NCI-H2196 treated with DMSO at 0.1 percent for 48 hours (cell line): ENCODE data around the gene RPS25.
"Not testable (repeated sequence)": the region's sequence is repeated elsewhere in the genome, so short reads cannot be mapped to it uniquely, and the experiment has no call there.

Source experiments
- DNase-seq: peaks from one replicate; lab custom pipeline; 2025; ENCODE audit not compliant: unreplicated experiment; lab: John Stamatoyannopoulos, UW

RPS25 gene

DNA sequence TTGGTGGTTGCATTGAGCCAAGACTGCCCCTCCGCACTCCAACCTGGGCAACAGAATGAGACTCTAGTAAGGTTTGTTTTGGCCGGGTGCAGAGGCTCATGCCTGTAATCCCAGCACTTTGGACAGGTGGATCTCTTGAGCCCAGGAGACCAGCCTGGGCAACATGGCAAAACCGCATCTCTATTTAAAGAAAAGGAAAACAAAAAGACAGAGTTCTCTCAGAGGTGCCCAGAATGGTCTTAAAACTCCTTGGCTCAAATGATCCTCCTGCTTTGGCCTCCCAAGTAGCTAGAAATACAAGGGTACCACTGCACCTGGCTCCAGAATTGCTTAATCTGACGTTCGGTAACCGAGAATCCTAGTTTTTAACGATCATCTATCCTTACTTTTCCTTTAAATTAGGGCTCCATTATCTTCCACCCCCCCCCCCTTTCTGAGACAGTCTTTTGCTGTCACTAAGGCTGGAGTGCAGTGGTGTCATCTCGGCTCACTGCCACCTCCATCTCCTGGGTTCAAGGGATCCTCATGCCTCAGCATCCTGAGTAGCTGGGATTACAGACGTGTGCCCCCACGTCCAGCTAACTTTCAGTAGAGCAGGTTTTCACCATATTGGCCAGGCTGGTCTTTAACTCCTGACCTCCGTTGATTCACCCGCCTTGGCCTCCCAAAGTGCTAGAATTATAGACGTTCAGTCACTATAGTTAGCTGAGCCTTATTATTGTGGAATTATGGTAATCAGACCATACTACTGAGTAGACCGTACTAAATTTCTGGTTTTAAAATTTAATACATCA is 1.7 kb downstream of the RPS25 start:
- DNase-seq: no peak

DNA sequence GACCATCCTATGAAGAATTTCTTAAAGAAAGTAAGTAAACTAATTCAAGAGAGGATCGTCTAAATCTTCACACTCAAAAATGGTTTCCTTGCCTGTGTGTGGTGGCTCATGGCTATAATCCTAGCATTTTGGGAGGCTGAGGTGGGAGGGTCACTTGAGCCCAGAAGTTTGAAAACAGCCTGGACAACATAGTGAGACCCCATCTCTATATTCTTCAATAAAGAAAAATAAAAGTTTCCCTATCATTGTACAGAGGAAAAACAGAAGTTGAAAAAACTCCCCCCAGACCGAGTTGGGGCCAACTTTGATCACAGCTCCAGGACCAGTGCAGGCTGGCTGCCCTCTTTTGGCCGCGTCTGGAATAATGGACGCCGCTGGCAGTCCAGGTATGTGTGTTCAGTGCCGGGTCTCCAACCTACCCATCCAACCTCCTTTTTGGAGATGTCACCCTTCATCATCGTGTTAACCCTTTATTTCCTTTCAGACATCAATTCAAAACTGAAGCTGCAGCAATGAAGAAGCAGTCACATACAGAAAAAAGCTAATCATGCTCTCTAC is 3.0 kb downstream of the RPS25 start:
- DNase-seq: no peak

DNA sequence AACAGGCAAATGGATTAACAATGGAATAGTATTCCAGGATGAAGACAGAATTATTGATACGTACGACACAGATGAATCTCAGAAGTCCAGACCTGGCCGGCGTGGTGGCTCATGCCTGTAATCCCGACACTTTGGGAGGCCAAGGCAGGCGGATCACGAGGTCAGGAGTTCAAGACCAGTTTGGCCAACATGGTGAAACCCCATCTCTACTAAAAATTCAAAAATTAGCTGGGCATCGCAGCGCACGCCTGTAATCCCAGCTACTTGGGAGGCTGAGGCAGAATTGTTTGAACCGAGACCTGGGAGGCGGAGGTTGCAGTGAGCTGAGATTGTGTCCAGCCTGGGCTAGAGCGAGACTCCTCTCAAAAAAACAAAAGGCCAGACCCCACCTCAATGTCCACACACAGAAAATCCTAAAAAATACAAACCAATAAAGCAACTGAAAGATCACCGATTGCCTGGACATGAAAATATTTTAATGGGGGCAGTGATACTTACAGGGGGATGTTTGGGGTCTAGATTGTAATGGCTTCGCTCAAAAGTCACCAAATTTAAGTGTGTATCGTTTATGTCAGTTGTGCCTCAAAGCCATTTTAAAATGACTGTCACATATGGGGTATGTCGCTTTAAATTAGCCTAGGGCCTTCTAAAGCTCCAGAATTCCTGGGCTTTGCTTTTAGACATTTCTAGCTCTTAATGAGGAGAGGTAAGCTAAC is 3.8 kb downstream of the RPS25 start:
- DNase-seq: no peak

DNA sequence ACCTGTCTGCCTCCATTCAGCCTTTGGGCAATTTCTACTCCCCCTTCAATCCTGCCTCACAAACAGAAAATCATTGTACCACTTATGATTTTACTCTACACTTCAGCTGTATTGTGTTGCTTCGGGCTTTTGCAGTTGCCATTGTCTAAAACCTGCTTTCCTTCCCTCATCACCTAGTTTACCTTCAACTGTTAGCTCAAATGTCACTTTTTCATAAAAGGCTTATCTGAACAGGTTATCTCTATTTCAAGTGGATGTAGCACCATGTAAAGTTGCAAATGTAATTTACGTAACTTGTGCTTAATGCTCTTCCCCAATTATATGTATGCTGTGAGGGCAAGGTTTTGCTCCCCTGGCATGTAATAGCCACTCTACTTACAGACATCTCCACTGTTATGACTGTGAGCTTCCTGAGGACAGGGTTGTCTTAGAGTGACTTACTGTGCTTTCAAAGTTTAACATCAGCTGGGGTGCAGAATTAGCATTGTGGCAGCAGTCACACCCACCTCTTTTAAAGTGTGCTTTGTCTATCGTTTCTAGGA is 5.4 kb downstream of the RPS25 start:
- DNase-seq: no peak

DNA sequence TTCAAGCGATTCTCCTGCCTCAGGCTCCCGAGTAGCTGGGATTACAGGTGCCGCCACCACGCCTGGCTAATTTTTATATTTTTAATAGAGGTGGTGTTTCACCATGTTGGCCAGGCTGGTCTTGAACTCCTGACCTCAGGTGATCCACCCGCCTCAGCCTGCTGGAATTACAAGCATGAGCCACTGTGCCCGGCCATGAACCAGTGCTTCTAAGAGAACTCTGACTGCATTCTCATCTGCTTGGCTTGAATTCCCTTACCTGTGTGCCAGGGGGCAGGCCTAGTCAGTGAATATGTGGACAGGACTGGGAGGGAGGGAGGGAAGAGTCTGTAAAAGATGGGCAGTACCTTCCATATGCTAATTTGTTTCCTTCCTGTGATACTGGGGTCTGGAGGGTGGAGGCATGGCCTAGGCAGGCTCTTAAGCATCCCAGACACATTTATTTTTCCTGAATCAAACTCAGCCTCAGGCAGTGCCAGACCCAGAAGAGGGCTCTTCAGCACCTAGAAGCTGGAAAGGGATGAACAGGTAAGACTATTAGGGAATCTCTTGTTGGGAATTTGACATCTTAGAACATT is 6.6 kb downstream of the RPS25 start:
- DNase-seq: no peak

DNA sequence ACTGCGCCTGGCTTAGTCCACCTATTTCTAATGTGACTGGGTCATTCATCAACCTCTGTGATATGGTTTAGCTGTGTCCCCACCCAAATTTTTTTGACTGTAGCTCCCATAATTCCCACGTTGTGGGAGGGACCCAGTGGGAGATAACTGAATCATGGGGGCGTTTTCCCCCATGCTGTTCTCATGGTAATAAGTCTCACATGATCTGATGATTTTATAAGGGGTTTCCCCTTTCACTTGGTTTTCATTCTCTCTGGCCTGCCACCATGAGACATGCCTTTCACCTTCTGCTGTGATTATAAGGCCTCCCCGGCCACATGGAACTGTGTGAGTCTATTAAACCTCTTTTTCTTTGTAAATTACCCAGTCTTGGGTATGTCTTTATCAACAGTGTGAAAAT is 11.5 kb downstream of the RPS25 start:
- DNase-seq: no peak

DNA sequence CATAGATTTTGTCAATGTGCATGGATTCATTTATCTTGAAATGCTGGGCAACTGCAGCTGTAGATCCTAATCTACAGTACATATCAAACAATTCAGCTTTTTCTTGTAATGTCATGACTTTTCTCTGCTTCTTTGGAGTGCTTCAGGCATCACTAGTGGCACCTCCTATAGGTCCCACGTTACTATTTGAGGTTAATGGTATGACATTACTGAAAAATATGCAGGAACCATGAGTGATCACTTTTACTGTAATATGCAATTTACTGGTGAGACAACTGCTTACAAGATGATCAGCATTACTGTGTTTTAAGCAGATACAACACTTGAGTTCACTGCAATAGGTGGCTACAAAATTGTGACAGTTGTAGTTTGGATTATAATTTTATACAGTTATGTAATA is 17.2 kb downstream of the RPS25 start:
- no peak for DNase-seq

DNA sequence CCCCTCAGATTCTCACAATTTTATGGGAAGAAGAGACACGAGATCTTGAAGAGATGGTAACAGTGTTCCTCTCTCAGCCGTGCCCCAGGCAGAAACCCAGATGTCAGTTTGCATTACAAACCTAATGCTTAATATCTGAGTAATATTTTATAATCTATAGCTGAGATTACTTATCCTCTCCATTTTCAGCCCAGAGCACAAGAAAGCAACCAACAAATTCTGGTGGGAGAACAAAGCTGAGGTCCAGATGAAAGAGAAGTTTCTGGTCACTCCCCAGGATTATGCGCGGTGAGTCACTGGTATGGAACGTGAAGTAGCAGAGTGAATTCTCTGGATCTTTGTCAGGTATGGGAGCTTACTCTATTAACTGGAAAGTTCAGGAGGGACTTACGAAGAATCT is 19.3 kb downstream of the RPS25 start:
- DNase-seq: no peak

DNA sequence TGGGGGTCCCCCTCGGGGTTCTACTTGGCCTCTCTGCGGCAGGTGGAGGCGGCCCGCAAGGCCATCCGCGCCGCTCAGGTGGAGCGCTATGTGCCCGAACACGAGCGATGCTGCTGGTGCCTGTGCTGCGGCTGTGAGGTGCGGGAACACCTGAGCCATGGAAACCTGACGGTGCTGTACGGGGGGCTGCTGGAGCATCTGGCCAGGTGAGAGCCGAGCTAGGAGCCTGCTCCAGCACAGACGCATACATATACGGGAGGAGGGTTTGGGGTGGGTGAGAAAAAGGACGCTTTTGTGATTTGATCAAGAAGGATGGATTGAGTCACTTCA is 19.8 kb downstream of the RPS25 start:
- no peak for DNase-seq

DNA sequence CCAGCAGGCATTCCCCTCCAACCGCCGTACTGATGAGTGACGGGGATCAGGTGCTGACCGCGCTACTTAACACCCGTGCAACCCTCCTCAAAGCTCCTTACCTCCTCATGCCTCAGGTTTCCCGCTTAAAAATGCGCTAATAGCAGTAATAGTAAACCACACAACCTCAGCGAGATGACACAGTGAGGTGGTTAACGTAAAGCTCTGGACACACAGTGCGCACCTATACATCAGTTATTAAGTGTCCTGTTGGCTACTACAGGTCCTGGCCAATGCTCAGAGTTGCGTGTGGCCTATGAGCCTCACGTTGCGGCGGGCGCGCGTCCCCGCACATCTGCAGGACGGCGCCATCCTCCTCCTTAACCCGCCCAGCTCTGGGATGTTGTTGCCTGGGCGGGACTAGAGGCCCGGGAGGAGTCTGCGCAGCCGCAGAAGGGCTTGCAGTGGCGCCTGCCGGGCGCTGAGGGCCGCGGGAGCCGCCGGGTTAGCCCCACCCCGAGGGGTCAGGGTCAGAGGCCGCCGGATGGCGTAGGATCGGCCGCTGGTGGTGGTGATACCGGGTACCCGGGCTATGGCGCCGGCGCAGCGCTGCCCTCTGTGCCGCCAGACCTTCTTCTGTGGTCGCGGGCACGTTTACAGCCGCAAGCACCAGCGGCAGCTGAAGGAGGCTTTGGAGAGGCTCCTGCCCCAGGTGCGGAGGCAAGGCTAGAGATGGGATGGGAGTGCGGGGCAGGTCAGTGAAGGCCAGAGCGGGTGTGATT is 20.3 kb downstream of the RPS25 start, which contains the start of gene CENATAC:
CENATAC (plus strand) TSS at position 512 of the 761 bp plus-strand sequence; CDS start at position 572, 60 bp downstream.
- peak; percentile 91 for DNase-seq

DNA sequence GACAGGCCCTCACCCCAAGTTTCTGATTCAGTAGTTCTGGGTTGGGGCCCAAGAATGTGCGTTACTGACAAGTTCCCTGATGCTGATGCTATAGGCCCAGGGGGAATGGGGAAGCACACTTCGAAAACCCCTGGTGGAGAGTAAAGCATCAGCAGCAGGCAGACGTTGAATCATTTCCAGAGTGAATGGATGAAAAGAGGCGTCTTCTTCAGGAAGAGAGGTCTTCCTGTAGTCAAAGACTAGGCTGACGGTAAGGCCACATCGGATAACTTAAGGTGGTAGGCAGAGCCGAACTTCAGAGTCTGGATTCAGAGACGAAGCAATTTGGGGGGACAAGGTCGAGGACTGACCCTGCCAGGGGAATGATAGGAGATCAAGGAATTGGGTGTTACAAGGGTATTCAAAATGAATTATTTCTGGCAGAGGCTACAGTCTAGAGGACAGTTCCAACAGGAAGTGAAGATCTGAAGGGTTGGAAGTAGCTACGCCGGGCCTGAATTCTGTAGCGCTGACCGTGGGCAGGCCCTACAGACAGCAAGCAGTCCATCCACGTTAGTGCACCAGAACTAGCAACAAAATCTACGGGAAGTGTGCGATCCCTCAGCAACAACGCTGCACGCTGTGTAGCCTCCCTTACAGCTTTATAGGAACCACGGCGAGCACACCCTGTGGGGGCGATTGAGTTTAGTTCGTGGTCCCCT is 21.1 kb downstream of the RPS25 start:
- DNase-seq: peak; percentile 10

DNA sequence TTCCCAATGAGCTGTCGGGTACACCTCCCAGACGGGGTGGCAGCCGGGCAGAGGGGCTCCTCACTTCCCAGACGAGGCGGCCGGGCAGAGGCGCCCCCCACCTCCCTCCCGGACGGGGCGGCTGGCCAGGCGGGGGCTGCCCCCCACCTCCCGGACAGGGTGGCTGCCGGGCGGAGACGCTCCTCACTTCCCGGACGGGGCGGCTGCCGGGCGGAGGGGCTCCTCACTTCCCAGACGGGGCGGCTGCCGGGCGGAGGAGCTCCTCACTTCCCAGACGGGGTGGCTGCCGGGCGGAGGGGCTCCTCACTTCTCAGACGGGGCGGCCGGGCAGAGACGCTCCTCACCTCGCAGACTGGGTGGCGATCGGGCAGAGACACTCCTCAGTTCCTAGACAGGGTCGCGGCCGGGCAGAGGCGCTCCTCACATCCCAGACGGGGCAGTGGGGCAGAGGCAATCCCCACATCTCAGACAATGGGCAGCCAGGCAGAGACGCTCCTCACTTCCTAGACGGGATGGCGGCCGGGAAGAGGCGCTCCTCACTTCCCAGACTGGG is 26.6 kb downstream of the RPS25 start:
- DNase-seq: not testable (repeated sequence)

DNA sequence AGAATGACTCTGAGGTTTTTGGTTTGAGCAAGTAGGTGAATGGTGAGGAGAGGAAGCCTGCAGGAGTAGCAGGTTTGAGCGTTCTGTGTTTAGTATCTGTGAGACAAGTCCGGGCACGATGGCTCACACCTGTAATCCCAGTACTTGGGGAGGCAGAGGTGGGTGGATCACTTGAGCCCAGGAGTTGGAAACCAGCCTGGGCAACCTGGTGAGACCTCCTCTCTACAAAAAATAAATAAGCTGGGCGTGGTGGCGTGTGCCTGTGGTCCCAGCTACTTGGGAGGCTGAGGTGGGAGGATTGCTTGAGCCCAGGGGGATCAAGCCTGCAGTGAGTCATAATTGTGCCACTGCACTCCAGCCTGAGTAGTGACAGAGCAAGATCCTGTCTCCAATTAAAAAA is 29.9 kb downstream of the RPS25 start:
- DNase-seq: peak; percentile 5

DNA sequence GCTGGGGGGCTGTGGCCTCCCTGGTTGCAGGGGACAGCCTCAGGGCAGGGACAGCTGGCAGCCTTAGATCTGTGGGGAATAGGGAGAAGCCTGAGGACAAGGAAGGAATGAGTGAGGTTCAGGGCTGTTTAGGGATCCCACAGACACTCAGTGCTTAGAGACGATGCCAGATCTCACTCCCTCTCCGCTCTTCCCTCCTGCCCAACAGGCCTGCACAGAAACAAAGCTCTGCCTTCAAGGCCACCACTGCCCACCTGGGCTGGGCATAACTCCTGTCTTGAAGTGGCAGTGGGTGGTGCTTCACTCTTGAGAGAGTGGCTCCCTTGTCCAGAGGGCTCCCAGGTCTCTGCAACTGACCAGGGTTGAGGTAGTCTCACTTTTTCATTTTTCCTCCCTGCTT is 33.3 kb downstream of the RPS25 start:
- DNase-seq: no peak

DNA sequence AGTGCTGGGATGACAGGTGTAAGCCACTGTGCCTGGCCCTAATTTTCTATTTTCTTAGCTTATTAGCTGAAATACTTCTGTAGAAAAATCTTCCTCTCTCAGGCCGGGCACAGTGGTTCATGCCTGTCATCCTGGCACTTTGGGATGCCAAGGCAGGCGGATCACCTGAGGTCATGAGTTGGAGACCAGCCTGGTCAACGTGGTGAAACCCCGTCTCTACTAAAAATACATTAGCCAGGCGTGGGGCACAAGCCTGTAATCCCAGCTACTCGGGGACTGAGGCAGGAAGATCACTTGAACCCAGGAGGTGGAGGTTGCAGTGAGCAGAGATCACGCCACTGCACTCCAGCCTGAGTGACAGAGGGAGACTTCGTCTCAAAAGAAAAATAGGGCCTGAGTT is 33.8 kb downstream of the RPS25 start:
- DNase-seq: not testable (repeated sequence)

DNA sequence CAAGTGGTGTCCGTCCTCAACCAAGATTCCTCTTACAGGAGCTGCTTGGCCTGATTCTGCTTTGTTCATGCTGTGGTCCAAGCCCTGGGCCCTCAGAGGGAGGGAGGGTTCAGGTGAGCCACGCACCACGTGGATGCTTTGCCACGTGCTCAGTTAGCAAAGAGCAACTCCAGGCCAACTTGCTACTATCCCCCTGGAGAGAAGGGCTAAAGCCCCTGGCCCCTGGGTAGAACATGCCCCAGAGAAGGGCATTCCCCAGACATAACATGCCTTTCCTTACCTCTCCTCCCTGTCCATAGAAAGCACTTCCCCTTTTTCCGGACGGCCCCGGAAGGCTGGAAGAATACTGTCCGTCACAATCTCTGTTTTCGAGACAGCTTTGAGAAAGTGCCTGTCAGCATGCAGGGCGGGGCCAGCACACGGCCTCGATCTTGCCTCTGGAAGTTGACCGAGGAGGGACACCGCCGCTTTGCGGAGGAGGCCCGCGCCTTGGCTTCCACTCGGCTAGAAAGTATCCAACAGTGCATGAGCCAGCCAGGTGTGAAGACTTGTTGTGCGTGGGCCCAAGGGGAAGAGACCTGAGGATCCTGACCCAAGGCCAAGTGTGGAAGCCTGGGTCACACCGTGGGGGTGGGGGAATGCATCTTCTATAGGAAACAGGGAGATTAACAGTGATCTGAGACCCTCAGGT is 37.8 kb downstream of the RPS25 start:
- DNase-seq: no peak

DNA sequence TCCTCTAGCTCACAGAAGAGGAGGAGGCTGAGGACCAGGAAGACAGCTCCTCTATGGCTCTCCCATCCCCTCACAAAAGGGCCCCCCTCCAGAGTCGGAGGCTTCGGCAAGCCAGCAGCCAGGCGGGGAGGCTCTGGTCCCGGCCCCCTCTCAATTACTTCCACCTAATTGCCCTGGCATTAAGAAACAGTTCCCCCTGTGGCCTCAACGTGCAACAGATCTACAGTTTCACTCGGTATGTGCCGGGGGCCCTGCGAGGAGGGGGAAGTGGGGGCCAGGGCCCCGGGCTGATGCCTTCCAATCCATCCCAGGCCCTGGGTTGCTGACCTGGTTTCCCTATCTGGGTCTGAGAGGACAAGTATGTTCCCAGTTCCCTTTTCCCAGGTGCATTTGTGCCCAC is 38.7 kb downstream of the RPS25 start:
- no peak for DNase-seq

DNA sequence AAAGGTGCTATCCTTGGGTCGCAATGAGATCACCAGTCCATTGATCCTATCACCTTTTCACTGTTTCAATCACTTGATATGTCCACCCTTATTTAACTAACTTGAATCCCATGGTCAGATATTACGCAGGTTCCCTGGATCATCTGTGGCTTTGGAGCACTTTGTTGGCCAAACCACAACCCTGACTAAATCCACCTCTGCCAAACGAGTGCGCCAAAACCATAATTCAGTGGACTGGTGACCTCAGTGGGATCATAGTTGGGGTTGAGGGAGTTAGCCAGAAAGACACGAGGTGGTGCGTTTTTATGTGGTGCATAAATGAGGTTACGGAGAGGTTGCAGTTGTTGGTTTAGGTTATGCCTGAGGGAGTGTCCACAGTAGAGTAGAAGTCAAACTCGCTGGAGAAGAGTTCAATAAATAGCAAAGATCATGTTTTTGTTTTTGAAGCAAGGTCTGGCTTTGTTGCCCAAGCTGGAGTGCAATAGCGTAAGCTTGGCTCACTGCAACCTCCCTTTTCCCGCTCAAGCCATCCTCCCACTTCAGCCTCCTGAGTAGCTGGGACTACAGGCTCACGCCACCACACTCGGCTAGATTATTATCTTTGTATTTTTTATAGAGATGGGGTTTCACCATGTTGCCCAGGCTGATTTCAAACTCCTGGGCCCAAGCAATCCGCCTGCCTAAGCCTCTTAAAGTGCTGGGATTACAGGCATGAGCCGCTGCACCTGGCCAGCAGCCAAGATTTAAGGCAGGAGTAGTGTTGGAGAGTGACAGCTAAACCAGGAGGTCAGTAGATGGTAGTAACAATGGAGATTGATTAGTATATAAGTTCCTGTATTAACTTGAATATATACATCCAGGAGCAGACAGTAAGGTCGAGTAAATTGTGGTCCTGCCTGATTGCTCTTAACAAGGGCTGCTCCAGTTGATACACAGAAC is 42.1 kb downstream of the RPS25 start:
- DNase-seq: no peak
